ENCODE data around the gene KLF18.

- TF ChIP-seq CTCF (IDR thresholded peaks at IDR 0.05) (no peak), POLR2A (IDR thresholded peaks at IDR 0.05) (no peak)
Measured at GRCh38 chr1:44168520-44169098, 27.2 kb upstream of the KLF18 start.

Data from vagina (tissue), 2 donors.